GM21381 (cell line): Measurements from ENCODE around the gene GTPBP2.
"Not testable (repeated sequence)": the region's sequence is repeated elsewhere in the genome, so short reads cannot be mapped to it uniquely, and the experiment has no call there.

Experiments used
- ATAC-seq: cut with Tn5 transposase; IDR thresholded peaks from one replicate; pipeline ENCODE4 v1.9.1; 2021; ENCODE audit warnings: mild to moderate bottlenecking, moderate library complexity; ENCODE audit not compliant: unreplicated experiment

GTPBP2 gene

GRCh38 chr6:43625393-43625992 is 3.6 kb downstream of the GTPBP2 start:
- no peak for ATAC-seq

- ATAC-seq: no peak
These were observed 4.2 kb downstream of the GTPBP2 start for GRCh38 chr6:43624786-43625288.

GRCh38 chr6:43623880-43624785 is 4.9 kb downstream of the GTPBP2 start:
- no peak for ATAC-seq

GRCh38 chr6:43622541-43622940 is 6.5 kb downstream of the GTPBP2 start:
- ATAC-seq: no peak

- ATAC-seq: no peak
These were observed 7.3 kb downstream of the GTPBP2 start for GRCh38 chr6:43621836-43622180.

- no peak for ATAC-seq
These were observed 7.8 kb downstream of the GTPBP2 start for GRCh38 chr6:43621078-43621835.

- no peak for ATAC-seq
These were observed 12.2 kb downstream of the GTPBP2 start for GRCh38 chr6:43616725-43617472.

- no peak for ATAC-seq
These were observed 14.7 kb downstream of the GTPBP2 start for GRCh38 chr6:43614396-43614730.

- no peak for ATAC-seq
These were observed 15.2 kb downstream of the GTPBP2 start for GRCh38 chr6:43613721-43614395.

GRCh38 chr6:43610431-43610830 is 18.6 kb downstream of the GTPBP2 start:
- ATAC-seq: no peak

GRCh38 chr6:43609402-43609801 is 19.7 kb downstream of the GTPBP2 start:
- no peak for ATAC-seq

GRCh38 chr6:43608807-43609206 is 20.3 kb downstream of the GTPBP2 start:
- no peak for ATAC-seq

GRCh38 chr6:43608310-43608763 is 20.7 kb downstream of the GTPBP2 start:
- no peak for ATAC-seq

- no peak for ATAC-seq
These were observed 23.0 kb downstream of the GTPBP2 start for GRCh38 chr6:43606019-43606418.

- no peak for ATAC-seq
These were observed 24.9 kb downstream of the GTPBP2 start for GRCh38 chr6:43604174-43604573.

- ATAC-seq: no peak
These were observed 28.5 kb downstream of the GTPBP2 start for GRCh38 chr6:43600595-43600994.

- ATAC-seq: no peak
These were observed 35.1 kb downstream of the GTPBP2 start for GRCh38 chr6:43593938-43594337.

- ATAC-seq: not testable (repeated sequence)
These were observed 39.5 kb downstream of the GTPBP2 start for GRCh38 chr6:43589564-43589963.

GRCh38 chr6:43588194-43588593 is 40.9 kb downstream of the GTPBP2 start:
- no peak for ATAC-seq

- ATAC-seq: no peak
These were observed 44.0 kb downstream of the GTPBP2 start for GRCh38 chr6:43584892-43585570.
